Left ventricle myocardium inferior (tissue), 1 donor: Measurements from ENCODE around the gene ELFN1. TPM values are rescaled to one million over a fixed set of nuclear protein-coding genes. Genes with fewer than 3 reads are reported as not detected.
A peak's percentile ranks its signal among the peaks of the same experiment; 100 is the strongest.

Experiments used
- DNase-seq: peaks from one replicate; pipeline ENCODE4 v3.0.0-alpha.2; 2020
- H3K27ac ChIP-seq: fragments of 200-600 bp; replicated peaks from 2 replicates; pipeline ENCODE4 v1.8.0; 2021
- H3K27me3 ChIP-seq: fragments of 200-600 bp; 2 replicates; pipeline ENCODE4 v1.8.0; 2021; ENCODE audit warnings: low read depth
- H3K36me3 ChIP-seq: fragments of 200-600 bp; 2 replicates; pipeline ENCODE4 v1.8.0; 2021
- H3K4me1 ChIP-seq: fragments of 200-600 bp; 2 replicates; pipeline ENCODE4 v1.8.0; 2021
- H3K4me3 ChIP-seq: fragments of 200-600 bp; 2 replicates; pipeline ENCODE4 v1.8.0; 2021; ENCODE audit warnings: mild to moderate bottlenecking, moderate library complexity
- H3K9me3 ChIP-seq: fragments of 200-600 bp; replicated peaks from 2 replicates; pipeline ENCODE4 v1.8.0; 2021
- intact Hi-C: fragments of 100-400 bp; cut with micrococcal nuclease; formaldehyde crosslinking; loops from one replicate; pipeline ENCODE4 v1.11.0; 2022
- total RNA-seq: library from RNA; stranded (reverse); fragmentation: NEBNext Ultra II Directional; extraction: Animal tissue kit (Norgen Biotek cat#: 25700); gene quantifications from one replicate; pipeline ENCODE4 v1.2.1, GENCODE V29; 2021
- TF ChIP-seq, protein P1 (sequence below): fragments of 200-600 bp; IDR thresholded peaks from 2 replicates; pipeline ENCODE4 v1.8.0; 2021; ENCODE audit warnings: antibody characterized with exemption, mild to moderate bottlenecking, borderline replicate concordance
- donor health status: DM: no; HTN: yes; CAD: no; lungs with severe emphysema.

The ELFN1 gene
- total RNA-seq, 1 donor from 2014 or later = 10.5 TPM

DNA sequence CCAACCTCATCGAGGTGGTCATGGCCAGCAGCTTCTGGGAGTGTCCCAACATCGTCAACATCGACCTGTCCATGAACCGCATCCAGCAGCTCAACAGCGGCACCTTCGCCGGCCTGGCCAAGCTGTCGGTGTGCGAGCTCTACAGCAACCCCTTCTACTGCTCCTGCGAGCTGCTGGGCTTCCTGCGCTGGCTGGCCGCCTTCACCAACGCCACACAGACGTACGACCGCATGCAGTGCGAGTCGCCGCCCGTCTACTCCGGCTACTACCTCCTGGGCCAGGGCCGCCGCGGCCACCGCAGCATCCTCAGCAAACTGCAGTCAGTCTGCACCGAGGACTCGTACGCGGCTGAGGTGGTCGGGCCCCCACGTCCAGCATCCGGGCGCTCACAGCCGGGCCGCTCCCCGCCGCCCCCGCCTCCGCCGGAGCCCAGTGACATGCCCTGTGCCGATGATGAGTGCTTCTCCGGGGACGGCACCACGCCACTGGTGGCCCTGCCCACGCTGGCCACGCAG, 75.0 kb downstream of the ELFN1 start:
- intact Hi-C loops = no loop called here
- H3K27me3 ChIP-seq = peaks cover 12% of the 10 kb centered on the region
- DNase-seq = no peak

DNA sequence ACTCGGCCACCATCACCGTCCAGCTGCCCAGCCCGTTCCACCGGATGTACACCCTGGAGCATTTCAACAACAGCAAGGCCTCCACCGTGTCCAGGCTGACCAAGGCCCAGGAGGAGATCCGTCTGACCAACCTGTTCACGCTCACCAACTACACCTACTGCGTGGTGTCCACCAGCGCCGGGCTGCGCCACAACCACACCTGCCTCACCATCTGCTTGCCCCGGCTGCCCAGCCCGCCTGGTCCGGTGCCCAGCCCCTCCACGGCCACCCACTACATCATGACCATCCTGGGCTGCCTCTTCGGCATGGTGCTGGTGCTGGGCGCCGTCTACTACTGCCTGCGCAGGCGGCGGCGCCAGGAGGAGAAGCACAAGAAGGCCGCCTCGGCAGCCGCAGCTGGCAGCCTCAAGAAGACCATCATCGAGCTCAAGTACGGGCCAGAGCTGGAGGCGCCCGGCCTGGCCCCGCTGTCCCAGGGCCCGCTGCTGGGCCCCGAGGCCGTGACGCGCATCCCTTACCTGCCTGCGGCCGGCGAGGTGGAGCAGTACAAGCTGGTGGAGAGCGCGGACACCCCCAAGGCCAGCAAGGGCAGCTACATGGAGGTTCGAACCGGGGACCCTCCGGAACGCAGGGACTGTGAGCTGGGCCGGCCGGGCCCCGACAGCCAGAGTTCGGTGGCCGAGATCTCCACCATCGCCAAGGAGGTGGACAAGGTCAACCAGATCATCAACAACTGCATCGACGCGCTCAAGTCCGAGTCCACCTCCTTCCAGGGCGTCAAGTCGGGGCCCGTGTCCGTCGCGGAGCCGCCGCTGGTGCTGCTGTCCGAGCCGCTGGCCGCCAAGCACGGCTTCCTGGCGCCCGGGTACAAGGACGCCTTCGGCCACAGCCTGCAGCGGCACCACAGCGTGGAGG, 75.8 kb downstream of the ELFN1 start:
- DNase-seq = no peak
- Histone ChIP-seq H3K27ac (no peak overlapping the region), H3K9me3 (no peaks in the 10 kb centered on the region), H3K4me1 (peaks cover 55% of the 10 kb centered on the region), H3K36me3 (peaks cover 17% of the 10 kb centered on the region), H3K4me3 (no peak overlapping the region), H3K27me3 (peaks cover 19% of the 10 kb centered on the region)
- TF ChIP-seq, protein P1, sequence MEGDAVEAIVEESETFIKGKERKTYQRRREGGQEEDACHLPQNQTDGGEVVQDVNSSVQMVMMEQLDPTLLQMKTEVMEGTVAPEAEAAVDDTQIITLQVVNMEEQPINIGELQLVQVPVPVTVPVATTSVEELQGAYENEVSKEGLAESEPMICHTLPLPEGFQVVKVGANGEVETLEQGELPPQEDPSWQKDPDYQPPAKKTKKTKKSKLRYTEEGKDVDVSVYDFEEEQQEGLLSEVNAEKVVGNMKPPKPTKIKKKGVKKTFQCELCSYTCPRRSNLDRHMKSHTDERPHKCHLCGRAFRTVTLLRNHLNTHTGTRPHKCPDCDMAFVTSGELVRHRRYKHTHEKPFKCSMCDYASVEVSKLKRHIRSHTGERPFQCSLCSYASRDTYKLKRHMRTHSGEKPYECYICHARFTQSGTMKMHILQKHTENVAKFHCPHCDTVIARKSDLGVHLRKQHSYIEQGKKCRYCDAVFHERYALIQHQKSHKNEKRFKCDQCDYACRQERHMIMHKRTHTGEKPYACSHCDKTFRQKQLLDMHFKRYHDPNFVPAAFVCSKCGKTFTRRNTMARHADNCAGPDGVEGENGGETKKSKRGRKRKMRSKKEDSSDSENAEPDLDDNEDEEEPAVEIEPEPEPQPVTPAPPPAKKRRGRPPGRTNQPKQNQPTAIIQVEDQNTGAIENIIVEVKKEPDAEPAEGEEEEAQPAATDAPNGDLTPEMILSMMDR = no peak
- intact Hi-C loops = no loop called here

More for the DNA sequence above, 75.0 kb downstream of the ELFN1 start:
- H3K4me3 ChIP-seq = no peak overlapping the region
- H3K4me1 ChIP-seq = peaks cover 49% of the 10 kb centered on the region
- no peak overlapping the region for H3K27ac ChIP-seq
- no peaks in the 10 kb centered on the region for H3K9me3 ChIP-seq
- TF ChIP-seq, protein P1 = no peak
- peaks cover 17% of the 10 kb centered on the region for H3K36me3 ChIP-seq

DNA sequence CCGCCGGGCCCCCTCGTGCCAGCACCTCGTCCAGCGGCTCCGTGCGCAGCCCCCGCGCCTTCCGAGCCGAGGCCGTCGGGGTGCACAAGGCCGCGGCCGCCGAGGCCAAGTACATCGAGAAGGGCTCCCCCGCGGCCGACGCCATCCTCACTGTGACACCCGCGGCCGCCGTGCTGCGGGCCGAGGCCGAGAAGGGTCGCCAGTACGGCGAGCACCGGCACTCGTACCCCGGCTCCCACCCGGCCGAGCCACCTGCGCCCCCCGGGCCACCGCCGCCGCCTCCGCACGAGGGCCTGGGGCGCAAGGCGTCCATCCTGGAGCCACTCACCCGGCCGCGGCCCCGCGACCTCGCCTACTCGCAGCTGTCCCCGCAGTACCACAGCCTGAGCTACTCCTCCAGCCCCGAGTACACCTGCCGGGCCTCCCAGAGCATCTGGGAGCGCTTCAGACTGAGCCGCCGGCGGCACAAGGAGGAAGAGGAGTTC, 76.5 kb downstream of the ELFN1 start:
- H3K4me3 ChIP-seq = no peak overlapping the region
- TF ChIP-seq, protein P1 = no peak
- peaks cover 17% of the 10 kb centered on the region for H3K36me3 ChIP-seq
- H3K9me3 ChIP-seq = no peaks in the 10 kb centered on the region
- intact Hi-C loops = no loop called here
- no peak overlapping the region for H3K27ac ChIP-seq
- H3K27me3 ChIP-seq = peaks cover 22% of the 10 kb centered on the region
- no peak for DNase-seq
- peaks cover 48% of the 10 kb centered on the region for H3K4me1 ChIP-seq

DNA sequence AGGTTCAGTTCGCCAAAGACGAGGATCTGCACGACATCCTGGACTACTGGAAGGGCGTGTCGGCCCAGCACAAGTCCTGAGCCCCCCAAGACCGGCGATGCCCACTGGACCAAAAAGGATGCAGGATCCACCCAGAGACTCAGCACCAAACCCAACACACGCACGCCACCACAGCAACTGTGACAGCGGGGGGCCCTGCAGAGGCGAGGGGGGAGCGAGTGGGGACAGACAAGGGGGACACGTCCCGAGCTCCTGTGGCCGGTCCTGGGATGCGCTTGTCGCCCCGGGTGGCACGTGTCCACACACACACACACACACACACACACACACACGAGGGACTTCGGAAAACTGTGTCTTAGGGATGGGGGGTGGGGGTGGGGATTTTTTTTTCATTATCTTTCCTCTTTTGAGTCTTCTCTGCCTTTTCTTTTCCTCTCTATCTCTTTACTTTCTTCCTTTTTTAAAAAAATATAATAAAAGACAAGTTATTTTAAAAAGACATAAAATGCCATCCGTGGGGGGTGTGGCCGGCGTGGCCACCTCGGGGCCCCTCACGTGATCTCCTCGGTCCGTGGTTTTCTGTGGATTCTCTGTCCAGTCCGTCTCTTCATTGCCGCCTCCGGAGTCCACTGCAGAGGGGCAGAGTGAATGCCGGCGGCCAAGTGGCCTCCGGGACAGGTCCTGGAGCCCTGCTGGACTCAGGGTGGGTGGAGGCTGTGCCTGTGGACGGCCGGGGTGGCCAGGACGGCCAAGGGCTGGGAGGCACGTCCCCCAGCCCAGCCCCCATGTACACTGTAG, 77.1 kb downstream of the ELFN1 start:
- TF ChIP-seq, protein P1 = no peak
- Histone ChIP-seq H3K27me3 (peaks cover 22% of the 10 kb centered on the region), H3K36me3 (peaks cover 17% of the 10 kb centered on the region), H3K4me1 (peaks cover 41% of the 10 kb centered on the region), H3K9me3 (no peaks in the 10 kb centered on the region), H3K4me3 (no peak overlapping the region), H3K27ac (no peak overlapping the region)
- intact Hi-C loops = no loop called here
- DNase-seq = no peak

GRCh38 chr7:1748076-1748838, 78.2 kb downstream of the ELFN1 start:
- no peak overlapping the region for H3K4me3 ChIP-seq
- H3K9me3 ChIP-seq = no peaks in the 10 kb centered on the region
- TF ChIP-seq, protein P1 = no peak
- peaks cover 30% of the 10 kb centered on the region for H3K4me1 ChIP-seq
- intact Hi-C loops = no loop called here
- peaks cover 17% of the 10 kb centered on the region for H3K36me3 ChIP-seq
- peaks cover 22% of the 10 kb centered on the region for H3K27me3 ChIP-seq
- H3K27ac ChIP-seq = peak overlapping the region; percentile 82
- no peak for DNase-seq
